GM19455 (cell line): ENCODE results near the gene LPAR5.
"Not testable (repeated sequence)": the region's sequence is repeated elsewhere in the genome, so short reads cannot be mapped to it uniquely, and the experiment has no call there.

Experiments
- ATAC-seq: cut with Tn5 transposase; IDR thresholded peaks from one replicate; pipeline ENCODE4 v1.9.1; 2021; ENCODE audit not compliant: unreplicated experiment

LPAR5 gene

DNA sequence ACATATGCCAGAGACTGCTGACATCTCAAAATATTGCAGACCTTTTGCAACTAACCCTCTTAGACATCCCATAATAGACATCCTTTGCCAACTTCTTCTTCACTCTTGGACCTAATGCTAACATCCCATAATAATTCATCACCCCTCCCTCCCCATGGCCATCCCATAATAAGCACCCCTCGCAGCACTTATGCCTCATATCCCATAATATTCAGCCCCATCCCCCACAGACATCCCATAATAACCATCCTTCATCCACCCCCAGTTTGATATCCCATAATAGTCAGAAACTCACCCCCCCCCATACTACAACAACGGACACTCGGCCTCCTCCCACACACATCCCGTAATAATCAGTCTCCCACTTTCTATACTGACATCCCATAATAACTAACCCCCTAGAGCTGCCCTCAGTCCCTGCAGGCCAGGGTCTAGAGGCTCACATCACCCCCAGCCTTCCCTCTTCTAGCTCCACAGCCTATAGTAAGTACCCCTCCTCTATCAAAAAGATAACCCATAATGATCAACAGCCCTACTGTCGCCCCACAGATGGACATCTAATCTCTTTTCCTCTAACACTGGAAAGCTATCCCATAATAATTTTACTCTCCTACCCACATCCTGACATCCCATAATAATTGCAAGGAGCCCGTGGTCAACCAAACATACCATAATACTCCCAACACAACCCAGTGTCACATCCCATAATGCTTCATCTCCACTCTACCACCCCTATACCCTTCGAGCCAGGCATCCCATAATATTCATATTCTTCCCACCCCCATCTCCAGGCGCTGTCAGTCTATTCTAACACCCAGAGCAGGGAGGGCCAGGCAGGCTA lies 27.8 kb downstream of the LPAR5 start:
- no peak for ATAC-seq

DNA sequence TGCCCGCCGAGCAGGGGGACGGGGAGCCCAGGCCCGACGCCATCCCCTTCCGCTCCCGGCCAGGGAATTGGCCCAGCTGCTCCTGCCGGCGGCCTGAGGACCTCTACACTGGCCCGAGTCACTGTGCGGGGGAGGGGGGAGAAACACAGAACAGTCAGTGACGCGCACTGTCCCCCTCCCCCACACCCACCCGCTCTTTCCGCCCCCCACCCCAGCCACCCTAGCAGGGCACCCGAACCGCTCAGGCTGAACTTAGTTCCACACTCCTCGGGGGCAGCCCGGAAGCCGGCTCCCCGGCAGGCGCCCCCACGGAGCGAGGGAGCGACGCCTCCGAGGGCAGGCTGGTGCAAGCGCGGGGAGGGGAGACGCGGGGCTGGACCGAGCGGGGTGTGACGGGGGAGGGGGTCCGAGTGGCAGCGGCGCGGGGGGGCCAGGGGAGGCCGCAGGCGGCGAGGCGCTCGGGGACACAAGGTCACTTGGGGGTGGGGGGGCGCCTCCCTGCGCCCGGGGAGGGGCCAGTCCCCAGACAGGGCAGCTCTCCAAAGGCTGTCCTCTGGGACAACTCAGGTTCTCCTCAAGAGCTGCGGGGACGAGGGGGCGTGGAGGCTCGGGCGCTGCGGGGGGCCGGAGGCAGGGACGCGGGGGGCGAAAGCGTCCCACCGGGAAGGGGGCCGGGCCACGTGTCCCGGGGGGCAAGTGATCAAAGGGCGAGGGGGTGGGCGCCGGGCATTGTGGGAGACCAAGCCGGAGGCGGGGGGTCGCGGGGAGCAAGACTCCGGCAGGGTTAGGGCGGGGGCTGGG lies 29.2 kb downstream of the LPAR5 start:
- ATAC-seq = no peak

DNA sequence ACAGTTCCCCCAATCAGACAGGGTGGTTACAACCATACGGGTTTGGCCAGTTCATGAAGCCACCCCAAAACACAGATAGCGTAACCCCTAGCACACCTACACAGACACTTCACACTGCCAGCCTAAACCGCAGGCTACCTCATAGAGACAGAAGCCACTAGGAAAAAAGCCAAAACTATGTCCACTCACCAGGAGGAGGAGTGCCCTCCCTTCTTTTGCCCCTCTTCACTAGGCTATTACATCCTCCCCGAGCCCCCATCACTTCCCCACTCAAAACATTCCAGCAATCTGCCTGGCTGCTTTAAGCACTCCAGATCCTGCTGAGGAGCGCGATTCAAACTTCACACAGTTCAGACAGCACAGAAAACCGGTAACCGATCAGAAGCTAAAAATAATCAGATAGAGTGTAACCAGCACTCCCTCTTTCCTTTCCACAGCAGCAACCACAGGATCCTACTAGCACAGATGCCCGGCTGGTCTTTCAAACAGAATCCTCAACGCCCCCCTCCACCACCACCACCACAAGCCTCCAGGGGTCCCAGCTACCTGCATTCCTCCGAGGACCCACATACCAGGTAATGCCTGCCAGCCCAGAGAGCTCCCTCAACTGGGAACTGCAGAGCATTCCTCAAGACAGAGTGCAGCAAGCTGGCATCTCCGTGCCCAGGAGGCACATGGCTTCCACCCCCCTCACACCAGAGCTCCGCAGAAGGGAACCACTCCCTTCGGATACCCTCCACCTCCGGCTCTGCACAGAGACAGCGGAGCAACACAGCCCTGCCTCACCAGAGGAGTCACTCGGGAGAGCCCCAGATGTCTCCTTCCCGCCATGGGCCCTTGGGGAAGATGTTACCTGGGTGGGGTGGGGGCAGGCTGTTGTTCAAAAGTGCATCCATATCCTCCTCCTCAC lies 30.1 kb downstream of the LPAR5 start:
- ATAC-seq = no peak

DNA sequence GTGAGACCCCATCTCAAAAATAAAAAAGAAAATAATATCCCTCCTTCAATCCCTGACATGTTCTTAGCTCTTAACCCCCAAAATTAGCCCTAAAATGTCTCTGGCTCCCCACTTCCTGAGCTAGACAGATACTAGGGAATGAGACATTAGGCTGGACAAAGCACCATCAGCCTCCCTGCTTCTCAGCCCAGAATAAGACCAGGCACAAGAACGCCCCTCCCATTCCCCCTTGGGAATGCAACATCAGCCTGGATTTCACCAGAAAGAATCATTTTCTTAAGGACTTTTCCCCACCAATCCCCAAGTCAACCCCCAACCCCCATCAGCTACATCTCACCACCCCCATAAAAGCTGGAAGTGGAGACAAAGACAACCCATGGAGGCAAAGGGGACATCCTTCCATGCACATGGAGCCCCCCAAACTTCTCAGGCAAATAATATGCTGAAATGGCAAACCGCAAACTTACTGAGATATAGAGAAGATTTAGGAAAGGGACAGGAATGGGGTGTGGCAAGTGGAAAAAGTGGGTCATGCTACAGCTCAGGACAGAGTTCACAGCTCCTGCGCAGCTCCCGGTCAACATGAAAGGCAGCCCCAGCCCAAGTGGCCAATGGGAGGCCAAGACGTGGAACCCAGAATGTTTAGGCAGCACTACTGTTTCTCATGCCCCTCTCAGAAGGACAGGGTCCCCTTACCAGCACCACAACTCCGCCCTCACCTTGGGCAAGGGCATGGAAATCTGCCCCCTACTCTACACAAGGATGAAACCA lies 31.3 kb downstream of the LPAR5 start:
- no peak for ATAC-seq

DNA sequence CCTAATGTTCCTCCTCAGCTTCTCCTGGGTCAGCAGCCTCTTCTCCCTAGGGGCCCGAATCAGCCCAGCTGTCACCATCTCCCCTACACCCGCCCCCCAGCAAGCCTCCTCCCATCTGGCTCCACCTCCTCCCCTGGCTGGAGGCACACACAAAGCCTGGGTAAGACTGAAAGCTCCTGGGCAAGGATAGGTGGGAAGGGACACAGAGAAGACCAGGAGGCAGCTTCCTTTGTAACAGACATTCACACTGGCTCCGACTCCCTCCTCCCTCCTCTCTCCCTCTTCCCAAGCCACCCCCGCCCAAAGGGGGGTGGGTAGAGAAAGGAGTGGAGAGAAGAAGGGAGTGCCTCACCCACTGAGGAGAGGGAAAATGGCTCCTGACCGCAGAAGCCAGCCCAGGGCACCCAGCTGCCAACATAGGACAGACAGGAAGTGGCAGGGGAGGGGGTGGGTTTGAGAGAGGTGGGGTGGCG lies 32.6 kb downstream of the LPAR5 start:
- no peak for ATAC-seq

DNA sequence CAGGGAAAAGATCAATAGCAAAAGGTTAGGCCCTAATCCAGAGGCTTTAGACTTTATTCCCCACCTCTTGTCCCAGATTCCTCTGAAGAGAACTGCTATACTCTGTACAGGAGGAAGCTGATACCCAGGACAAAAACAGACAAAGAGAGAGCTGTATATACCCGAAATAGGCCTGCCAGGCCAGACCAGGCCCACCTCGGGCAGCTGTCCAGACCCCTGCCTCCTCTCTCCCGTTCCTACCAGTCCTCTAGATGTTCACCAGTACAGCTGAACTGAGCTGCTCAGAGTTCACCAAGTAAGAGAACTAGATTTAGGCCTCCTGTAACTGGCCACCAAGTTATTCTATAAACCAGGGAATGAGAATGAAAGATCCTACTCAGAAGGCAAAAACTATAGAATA lies 33.2 kb downstream of the LPAR5 start:
- no peak for ATAC-seq

DNA sequence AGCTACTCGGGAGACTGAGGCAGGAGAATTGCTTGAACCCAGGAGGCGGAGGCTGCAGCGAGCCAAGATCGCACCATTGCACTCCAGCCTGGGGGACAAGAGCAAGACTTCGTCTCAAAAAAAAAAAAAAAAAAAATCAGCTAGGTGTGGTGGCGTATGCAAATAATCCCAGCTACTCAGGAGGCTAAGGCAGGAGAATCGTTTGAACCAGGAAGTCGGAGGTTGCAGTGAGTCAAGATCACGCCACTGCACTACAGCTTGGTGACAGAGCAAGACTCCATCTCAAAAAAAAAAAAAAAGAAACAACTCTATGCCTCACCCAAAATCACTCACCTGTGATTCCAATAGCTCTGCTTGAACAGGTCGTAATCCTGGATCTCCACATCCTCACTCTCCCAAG lies 40.1 kb downstream of the LPAR5 start:
- ATAC-seq = not testable (repeated sequence)

DNA sequence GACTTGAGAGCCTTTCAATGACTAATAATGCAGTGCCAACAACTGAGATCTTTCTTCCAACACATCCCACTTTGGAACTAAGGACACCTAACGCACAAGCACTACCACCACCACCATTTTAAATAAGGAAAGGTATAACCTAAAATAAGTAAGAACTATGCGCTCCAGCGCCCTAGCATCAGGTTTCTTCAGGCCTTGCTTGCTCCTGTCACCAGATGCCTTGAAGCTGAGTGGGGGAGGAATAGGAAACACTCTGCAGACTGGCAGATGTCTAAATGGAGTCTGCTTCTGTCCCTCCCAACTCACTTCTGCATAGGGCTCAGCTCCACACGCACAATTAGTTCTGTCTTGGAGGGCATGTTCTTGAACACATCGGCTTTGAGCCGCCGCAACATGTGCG lies 43.7 kb downstream of the LPAR5 start:
- no peak for ATAC-seq

DNA sequence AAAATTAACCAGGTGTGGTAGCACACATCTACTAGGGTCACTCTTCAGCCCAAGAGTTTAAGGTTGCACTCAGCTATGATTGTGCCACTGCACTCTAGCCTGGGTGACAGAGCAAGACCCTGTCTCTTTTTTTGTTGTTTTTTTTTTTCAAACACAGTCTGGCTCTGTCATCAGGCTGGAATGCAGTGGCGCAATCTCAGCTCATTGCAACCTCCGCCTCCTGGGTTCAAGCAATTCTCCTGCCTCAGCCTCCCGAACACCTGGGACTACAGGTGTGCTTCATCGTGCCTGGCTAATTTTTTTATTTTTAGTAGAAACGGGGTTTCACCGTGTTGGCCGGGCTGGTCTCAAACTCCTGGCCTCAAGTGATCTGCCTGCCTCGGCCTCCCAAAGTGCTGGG lies 49.2 kb downstream of the LPAR5 start:
- ATAC-seq = not testable (repeated sequence)

DNA sequence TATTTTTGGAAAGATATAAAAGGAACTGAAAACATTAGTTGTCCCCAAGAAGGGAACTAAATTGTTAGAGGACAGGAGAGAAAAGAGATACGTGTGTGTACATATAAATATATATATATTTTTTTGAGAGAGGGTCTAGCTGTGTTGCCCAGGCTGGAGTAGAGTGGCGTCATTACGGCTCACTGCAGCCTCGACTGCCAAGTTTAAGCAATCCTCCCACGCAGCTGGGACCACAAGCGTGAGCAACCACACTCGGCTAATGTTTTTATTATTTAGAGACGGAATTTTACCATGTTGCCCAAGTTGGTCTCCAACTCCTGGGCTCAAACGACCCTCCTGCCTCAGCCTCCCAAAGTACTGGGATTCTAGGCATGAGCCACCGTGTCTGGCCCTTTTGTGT lies 51.5 kb downstream of the LPAR5 start:
- ATAC-seq = no peak

DNA sequence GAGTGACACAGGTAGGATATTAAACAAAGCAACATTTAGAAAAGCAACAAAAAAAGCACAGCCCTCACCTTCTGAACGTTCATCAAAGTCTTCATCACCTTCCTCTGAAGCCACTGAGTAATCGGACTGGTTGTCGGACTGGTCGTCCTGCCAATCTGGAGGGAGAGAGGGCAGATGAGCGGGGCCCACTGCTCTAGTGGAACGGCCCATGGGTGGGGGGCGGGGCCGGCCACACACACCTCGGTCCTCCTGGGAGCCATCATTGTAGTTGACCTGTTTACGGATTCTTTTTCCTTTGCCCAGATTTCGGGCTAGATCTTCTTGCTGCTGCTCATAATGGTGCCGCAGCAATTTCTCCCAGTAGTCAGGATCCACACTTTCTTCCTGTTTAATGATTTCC lies 52.8 kb downstream of the LPAR5 start:
- ATAC-seq = no peak

DNA sequence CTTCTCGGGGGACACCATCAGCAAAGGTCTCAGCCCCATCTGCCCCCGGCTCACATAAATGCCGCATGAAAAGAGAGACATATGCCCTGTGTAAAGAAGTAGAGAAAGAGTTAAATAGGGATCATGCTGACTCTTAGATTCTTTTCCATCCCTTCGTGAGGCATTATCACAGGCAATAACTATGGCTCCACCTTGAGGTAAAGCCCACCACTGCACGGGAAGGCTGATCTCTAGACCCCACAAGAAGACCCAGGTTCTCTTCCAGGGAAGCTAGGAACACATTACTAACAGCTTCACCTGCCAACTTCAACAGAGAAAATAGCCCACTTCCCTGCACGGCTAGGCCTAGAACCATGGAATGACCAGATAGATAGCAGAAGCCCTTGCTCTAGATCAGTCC lies 53.6 kb downstream of the LPAR5 start:
- ATAC-seq = no peak

DNA sequence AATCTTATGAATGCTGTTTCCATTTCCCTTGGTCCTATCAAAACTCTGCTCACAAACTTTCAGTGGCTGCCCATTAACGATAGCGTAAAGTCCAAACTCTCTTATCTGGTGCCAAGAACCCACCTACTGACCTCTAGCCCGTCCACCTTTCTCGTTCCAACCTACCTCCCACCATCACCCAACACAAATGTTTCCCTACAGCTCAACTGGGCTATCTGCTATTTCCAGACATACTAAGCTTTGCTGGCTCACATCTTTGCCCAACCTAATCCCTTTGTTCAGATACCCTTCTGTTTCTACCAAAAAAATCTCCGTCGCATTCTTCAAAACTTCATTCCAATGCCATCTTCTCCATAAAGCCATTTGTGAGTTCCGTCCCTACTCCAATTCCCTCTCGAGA lies 60.1 kb downstream of the LPAR5 start:
- ATAC-seq = no peak

DNA sequence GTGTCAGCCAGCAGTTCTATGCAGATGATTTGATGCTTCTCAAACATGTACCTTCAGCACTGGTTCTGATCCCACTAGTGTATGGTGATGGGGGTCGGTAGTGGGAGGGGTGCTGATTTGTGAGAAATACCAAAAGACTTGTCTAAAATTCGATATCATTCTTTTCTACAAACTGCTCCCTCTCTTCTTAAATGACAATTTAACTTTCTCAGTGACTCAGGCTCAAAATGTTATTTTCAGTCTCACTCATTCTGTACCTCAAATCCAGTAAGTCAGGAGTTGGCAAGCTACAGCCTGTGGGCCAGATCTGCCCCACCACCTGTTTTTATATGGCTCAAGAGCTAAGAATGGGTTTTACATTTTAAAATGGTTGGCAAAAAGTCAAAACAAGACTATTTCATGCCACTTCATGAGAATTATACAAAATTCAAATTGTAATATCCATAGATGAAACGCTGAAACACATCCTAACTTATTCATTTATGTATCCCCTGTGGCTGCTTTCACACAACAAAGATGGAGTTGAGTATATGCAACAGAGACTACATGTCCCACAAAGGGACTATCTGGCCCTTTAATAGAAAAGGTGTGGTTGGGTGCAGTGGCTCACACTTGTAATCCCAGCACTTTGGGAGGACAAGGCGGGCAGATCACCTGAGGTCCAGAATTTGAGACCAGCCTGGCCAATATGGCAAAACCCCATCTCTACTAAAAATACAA lies 61.0 kb downstream of the LPAR5 start:
- no peak for ATAC-seq

DNA sequence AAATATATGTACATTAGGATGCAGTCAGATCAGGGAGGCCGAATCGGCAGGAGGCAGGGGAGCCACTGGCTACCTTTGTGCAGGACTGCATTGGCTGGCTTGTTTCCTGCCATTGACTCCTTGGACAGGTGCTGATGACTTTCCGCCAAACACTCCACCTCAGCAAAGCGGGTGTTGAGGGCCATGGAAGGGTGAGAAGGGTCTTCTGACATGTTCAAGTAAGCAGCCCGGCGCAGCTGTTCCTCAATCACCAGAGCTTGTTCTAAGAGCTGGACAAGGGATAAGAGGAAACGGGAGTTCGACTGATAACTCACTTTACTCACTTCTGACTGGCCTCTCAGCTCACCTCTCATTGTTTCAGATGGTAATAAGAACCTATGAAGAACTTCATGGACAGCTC lies 62.8 kb downstream of the LPAR5 start:
- no peak for ATAC-seq

DNA sequence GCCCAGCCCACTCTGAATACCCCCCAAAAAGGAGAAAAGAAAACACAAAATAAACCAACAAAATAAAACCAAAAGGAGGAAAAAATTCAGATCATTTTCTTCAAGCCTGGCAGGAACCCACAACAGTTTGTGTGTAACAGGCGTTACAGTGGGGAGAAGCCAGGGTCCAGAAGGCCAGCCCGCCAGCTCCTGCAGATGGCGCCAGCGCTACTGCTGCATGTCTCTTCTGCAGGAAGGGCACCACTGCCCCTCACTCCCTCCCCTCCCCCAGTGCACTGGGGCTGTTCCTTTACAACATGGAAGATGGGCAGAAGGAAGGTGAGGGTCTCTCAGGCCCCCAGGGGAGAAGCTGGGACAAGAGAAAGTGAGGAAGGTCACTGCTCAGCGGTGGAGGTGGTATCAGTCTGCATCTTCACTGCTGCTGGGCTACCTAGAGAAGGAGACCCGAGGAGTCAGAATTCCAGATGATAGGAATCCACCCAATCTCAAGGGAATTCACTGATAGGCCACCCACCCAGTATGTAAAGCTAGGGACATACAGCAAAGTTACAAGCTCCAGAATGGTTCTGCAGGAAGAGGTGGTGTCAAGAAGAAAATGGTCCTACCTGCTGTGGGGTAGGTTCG lies 65.4 kb downstream of the LPAR5 start:
- no peak for ATAC-seq

DNA sequence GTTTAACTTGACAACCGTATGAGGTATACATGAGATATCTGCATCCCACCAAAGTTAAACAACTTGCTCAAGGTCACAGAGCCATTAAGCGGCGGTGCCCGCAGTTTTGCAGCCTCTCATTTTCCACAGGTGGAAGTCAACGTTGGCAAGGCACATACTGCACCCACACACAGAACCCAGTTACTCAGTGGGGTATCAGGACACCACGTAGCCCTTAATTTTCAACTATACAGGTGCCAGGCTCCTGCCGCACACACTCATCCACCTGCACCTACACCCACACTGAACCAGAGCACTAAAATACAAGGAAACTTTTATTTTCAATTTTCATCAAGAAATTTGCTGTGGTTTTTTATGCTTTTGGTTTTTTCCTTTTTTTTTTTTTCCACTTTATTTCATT lies 66.0 kb downstream of the LPAR5 start:
- no peak for ATAC-seq

DNA sequence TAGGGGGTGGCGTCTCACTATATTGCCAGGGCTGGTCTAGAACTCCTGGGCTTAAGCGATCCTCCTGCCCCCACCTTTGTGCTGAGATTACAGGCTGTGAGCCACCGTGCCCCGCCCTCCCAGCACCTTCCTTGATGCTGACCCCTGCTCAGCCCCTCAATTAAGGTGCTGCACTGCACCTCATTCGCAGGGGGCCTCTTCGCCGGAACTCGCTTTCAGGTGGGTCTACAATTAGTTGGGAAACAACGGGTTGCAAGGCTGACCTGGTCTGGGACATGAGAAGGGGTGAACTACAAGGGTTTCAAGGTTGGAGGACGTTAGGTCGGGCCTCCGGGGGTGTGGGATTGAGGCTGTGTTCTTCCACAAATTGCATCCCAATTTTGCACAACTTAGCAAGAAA lies 66.4 kb downstream of the LPAR5 start:
- no peak for ATAC-seq
